Thymus (tissue), 11 donors: ENCODE measurements around the gene AGO4. TPM values are rescaled to one million over a fixed set of nuclear protein-coding genes. Genes with fewer than 3 reads are reported as not detected.

ENCODE experiments used
- DNase-seq, 9 donors: peaks; one replicate each; pipeline ENCODE4 v3.0.0-alpha.2; 2013; ENCODE audit warnings: low spot score in 9 of 9, low read depth in 6 of 9, missing footprints in 1 of 9
- H3K27ac ChIP-seq, 2 donors: one replicate each; pipeline ENCODE4 v1.5.1; 2013; ENCODE audit warnings: control low read depth in 1 of 2, low read depth in 1 of 2, low read length in 1 of 2, mild to moderate bottlenecking in 1 of 2, moderate library complexity in 1 of 2
- H3K27me3 ChIP-seq, 2 donors: one replicate each; pipeline ENCODE4 v1.5.1; 2013; ENCODE audit warnings: low read length in 1 of 2; ENCODE audit not compliant: control insufficient read depth in 2 of 2, insufficient read depth in 1 of 2
- H3K36me3 ChIP-seq, 2 donors: one replicate each; pipeline ENCODE4 v1.5.1; 2013; ENCODE audit warnings: low read length in 1 of 2, mild to moderate bottlenecking in 1 of 2, moderate library complexity in 1 of 2; ENCODE audit not compliant: control insufficient read depth in 2 of 2, insufficient read depth in 2 of 2
- H3K4me1 ChIP-seq, 2 donors: one replicate each; pipeline ENCODE4 v1.5.1; 2013; ENCODE audit warnings: low read length in 2 of 2; ENCODE audit not compliant: control insufficient read depth in 2 of 2, insufficient read depth in 2 of 2
- H3K4me3 ChIP-seq, 2 donors: one replicate each; pipeline ENCODE4 v1.5.1; 2013; ENCODE audit warnings: low read length in 2 of 2, control low read depth in 1 of 2, mild to moderate bottlenecking in 1 of 2
- H3K9me3 ChIP-seq, 2 donors: one replicate each; pipeline ENCODE4 v1.5.1; 2013; ENCODE audit warnings: low read length in 1 of 2, mild to moderate bottlenecking in 1 of 2; ENCODE audit not compliant: control insufficient read depth in 2 of 2, insufficient read depth in 1 of 2
- WGBS: extraction: QIAGEN DNeasy Blood & Tissue Kit; methylation state at CpG from one replicate; pipeline ENCODE4 v1.1.7; 2013; 5-methylcytosine and 5-hydroxymethylcytosine counted together
- polyA plus RNA-seq: library from polyadenylated mRNA; stranded (reverse); fragments of 200-250 nt; gene quantifications from one replicate; pipeline ENCODE4 v1.2.3, GENCODE V29; 2013
- total RNA-seq: library from RNA; stranded (reverse); fragments of 120-200 nt; gene quantifications from one replicate; pipeline ENCODE4 v1.2.4, GENCODE V29; 2013
- donor health status: healthy.

Gene AGO4
- total and polyA plus RNA-seq, 2 donors, result 6.8 to 10.2 TPM

DNA sequence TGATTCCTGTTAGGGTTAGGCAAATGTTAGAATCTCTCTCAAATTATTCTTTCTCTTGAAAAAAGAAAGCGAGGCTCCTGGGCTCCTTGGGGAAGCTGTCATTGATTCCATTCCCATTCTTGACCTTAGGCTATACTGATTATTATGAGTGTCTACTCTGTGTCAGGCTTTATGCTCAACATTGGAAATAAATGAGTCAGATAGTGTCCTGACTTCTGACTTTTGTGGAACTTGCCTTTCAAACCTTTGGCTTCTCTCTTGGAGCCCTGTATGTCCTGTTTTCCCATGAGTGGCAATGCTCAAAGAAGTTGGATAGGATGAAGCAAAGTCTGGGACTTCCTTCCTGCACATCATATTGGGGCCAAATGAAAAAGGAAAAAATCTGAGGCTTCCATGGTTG, 86.8 kb downstream of the AGO4 start:
- peaks cover 34 to 51% of the 10 kb centered on the region in 2 donors for H3K36me3 ChIP-seq
- H3K9me3 ChIP-seq, result no peaks in the 10 kb centered on the region
- DNase-seq, result no peak
- 100% methylated on average over 1 of the region's 1 CpG for WGBS
- H3K27me3 ChIP-seq, result no peaks in the 10 kb centered on the region
- H3K4me1 ChIP-seq, result no peaks in the 10 kb centered on the region
- H3K27ac ChIP-seq, result no peak overlapping the region
- H3K4me3 ChIP-seq, result no peak overlapping the region

DNA sequence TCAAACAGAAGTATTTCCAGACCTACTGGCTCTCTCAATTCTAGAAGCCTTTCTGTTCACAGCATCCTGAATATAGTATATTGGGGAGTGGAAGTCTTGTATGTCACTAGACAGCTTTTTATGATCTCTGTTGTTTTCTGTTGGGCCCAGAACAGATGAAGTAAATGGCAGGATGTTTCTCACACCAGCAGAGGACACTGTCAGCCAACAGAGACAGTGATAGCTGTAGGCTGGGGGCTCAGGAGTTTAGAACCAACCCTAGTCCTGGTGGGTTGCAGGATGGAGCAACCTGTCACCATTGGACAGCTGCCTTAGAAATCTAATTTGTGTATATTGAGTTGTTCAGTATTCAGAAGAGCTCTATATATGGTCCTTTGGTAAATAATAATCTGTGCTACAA, 92.1 kb downstream of the AGO4 start:
- Histone ChIP-seq H3K36me3 (peaks cover 17 to 38% of the 10 kb centered on the region in 2 donors), H3K4me1 (no peaks in the 10 kb centered on the region)
- DNase-seq, result no peak

GRCh38 chr1:35901235-35901634, 93.4 kb downstream of the AGO4 start:
- no peak overlapping the region for H3K4me3 ChIP-seq
- no peak overlapping the region for H3K27ac ChIP-seq
- no peak for DNase-seq
- no peaks in the 10 kb centered on the region for H3K4me1 ChIP-seq
- 98% methylated on average over 9 of the region's 9 CpGs for WGBS
- H3K27me3 ChIP-seq, result no peaks in the 10 kb centered on the region
- H3K9me3 ChIP-seq, result no peaks in the 10 kb centered on the region
- peaks cover 17 to 34% of the 10 kb centered on the region in 2 donors for H3K36me3 ChIP-seq

More for the DNA sequence above, 92.1 kb downstream of the AGO4 start:
- no peak overlapping the region for H3K4me3 ChIP-seq
- H3K9me3 ChIP-seq, result no peaks in the 10 kb centered on the region
- H3K27ac ChIP-seq, result no peak overlapping the region
- H3K27me3 ChIP-seq, result no peaks in the 10 kb centered on the region

GRCh38 chr1:35902671-35903070, 94.9 kb downstream of the AGO4 start:
- no peak overlapping the region for H3K27ac ChIP-seq
- peaks cover 26 to 41% of the 10 kb centered on the region in 2 donors for H3K36me3 ChIP-seq
- WGBS, result 98% methylated on average over 2 of the region's 2 CpGs
- H3K4me1 ChIP-seq, result no peaks in the 10 kb centered on the region
- no peak for DNase-seq
- H3K9me3 ChIP-seq, result no peaks in the 10 kb centered on the region
- no peak overlapping the region for H3K4me3 ChIP-seq
- H3K27me3 ChIP-seq, result no peaks in the 10 kb centered on the region

Other genes starting within 250 kb of the AGO4 start
- 0.52 TPM for gene TFAP2E, start 234.7 kb upstream of the AGO4 start, total RNA-seq
- 4.7 TPM for gene TFAP2E, start 234.7 kb upstream of the AGO4 start, polyA plus RNA-seq
- gene PSMB2, start 166.5 kb upstream of the AGO4 start, total RNA-seq, result 32.8 TPM
- 62.0 TPM for gene PSMB2, start 166.5 kb upstream of the AGO4 start, polyA plus RNA-seq
- 2.8 TPM for gene C1orf216, start 89.1 kb upstream of the AGO4 start, total RNA-seq
- 4.7 TPM for gene C1orf216, start 89.1 kb upstream of the AGO4 start, polyA plus RNA-seq
- gene CLSPN, start 38.0 kb upstream of the AGO4 start, total RNA-seq, result 13.7 TPM
- 0.23 TPM for gene CLSPN, start 38.0 kb upstream of the AGO4 start, polyA plus RNA-seq
- 6.1 TPM for gene AGO1, start 75.2 kb downstream of the AGO4 start, total RNA-seq
- gene AGO1, start 75.2 kb downstream of the AGO4 start, polyA plus RNA-seq, result 3.7 TPM
- gene AGO3, start 123.1 kb downstream of the AGO4 start, total RNA-seq, result 16.5 TPM
- 4.1 TPM for gene AGO3, start 123.1 kb downstream of the AGO4 start, polyA plus RNA-seq